ENCODE results near the gene SYTL5. TPM values are rescaled to one million over a fixed set of nuclear protein-coding genes. Genes with fewer than 3 reads are reported as not detected.

The SYTL5 gene
- total RNA-seq, 1 experiment from 2014 or later, result 0.04 TPM

GRCh38 chrX:37993176-37993575, 13.2 kb upstream of the SYTL5 start:
- no peak for DNase-seq
- H2AFZ ChIP-seq (ENCODE audit: low read length), result no peak overlapping the region
- H3K27ac ChIP-seq (ENCODE audit: low read length), result no peak overlapping the region
- no peaks in the 10 kb centered on the region for H3K9me2 ChIP-seq (replicated peaks; ENCODE audit: low read length)
- no peak overlapping the region for H3K4me3 ChIP-seq (ENCODE audit: low read length)
- no peak overlapping the region for H3K9ac ChIP-seq (ENCODE audit: low read length)
- H4K20me1 ChIP-seq (ENCODE audit: low read length), result no peaks in the 10 kb centered on the region
- no peak for ATAC-seq
- no peaks in the 10 kb centered on the region for H3F3A ChIP-seq (ENCODE audit: low read length, unreplicated experiment)
- BruUV-seq (replicated peaks), result no TSS peak
- ChIA-PET CTCF (no interaction called here), POLR2A (ENCODE audit: unreplicated experiment) (interaction anchor here (0.6 kb wide), 1 partner anchor 106 kb away, joined by 4 read pairs; no protein-coding TSS in a partner anchor)
- H3K36me3 ChIP-seq (ENCODE audit: low read depth, low read length), result no peaks in the 10 kb centered on the region
- peaks cover 2% of the 10 kb centered on the region; the same call in 1 of the 2 replicates for H3K4me1 ChIP-seq (ENCODE audit: insufficient read depth, low read length)
- intact Hi-C loops (cut with micrococcal nuclease), result no loop called here
- no peak overlapping the region for H3K4me2 ChIP-seq (ENCODE audit: low read length)
- H3K9me3 ChIP-seq (ENCODE audit: low read length), result no peaks in the 10 kb centered on the region
- H3K79me2 ChIP-seq (ENCODE audit: low read length), result no peaks in the 10 kb centered on the region
- H3K27me3 ChIP-seq (ENCODE audit: low read length), result no peaks in the 10 kb centered on the region
- TF ChIP-seq CTCF (conservative IDR thresholded peaks at IDR 0.05; ENCODE audit: low read depth, low read length) (no peak), EZH2phosphoT487 (IDR thresholded peaks at IDR 0.05; ENCODE audit: borderline replicate concordance, low read length) (no peak), EZH2 (IDR thresholded peaks at IDR 0.05; ENCODE audit: low read length, unreplicated experiment) (no peak)

- no TSS peak for BruUV-seq (replicated peaks)
Observed at GRCh38 chrX:37993837-37994619, 12.3 kb upstream of the SYTL5 start.

GRCh38 chrX:37995428-37995827, 10.9 kb upstream of the SYTL5 start:
- Histone ChIP-seq H4K20me1 (ENCODE audit: low read length) (no peaks in the 10 kb centered on the region), H2AFZ (ENCODE audit: low read length) (no peak overlapping the region), H3K36me3 (ENCODE audit: low read depth, low read length) (no peaks in the 10 kb centered on the region), H3F3A (ENCODE audit: low read length, unreplicated experiment) (no peaks in the 10 kb centered on the region), H3K27ac (ENCODE audit: low read length) (no peak overlapping the region), H3K4me1 (ENCODE audit: insufficient read depth, low read length) (peaks cover 15% of the 10 kb centered on the region), H3K4me2 (ENCODE audit: low read length) (no peak overlapping the region), H3K9me2 (replicated peaks; ENCODE audit: low read length) (no peaks in the 10 kb centered on the region), H3K9ac (ENCODE audit: low read length) (no peak overlapping the region), H3K27me3 (ENCODE audit: low read length) (no peaks in the 10 kb centered on the region), H3K4me3 (ENCODE audit: low read length) (no peak overlapping the region), H3K79me2 (ENCODE audit: low read length) (no peaks in the 10 kb centered on the region), H3K9me3 (ENCODE audit: low read length) (no peaks in the 10 kb centered on the region)
- BruUV-seq (replicated peaks), result no TSS peak
- ChIA-PET CTCF (no interaction called here), POLR2A (ENCODE audit: unreplicated experiment) (no interaction called here)
- ATAC-seq (no peak), DNase-seq (no peak)
- intact Hi-C loops (cut with micrococcal nuclease), result no loop called here
- TF ChIP-seq EZH2phosphoT487 (IDR thresholded peaks at IDR 0.05; ENCODE audit: borderline replicate concordance, low read length), result no peak
- peak; percentile 25; the same call in 1 of the 2 replicates for TF ChIP-seq CTCF (conservative IDR thresholded peaks at IDR 0.05; ENCODE audit: low read depth, low read length)

More at GRCh38 chrX:37993837-37994619, 12.3 kb upstream of the SYTL5 start:
- Histone ChIP-seq H3K4me1 (ENCODE audit: insufficient read depth, low read length) (peaks cover 8% of the 10 kb centered on the region), H3K4me2 (ENCODE audit: low read length) (no peak overlapping the region), H3K9me3 (ENCODE audit: low read length) (no peaks in the 10 kb centered on the region), H2AFZ (ENCODE audit: low read length) (no peak overlapping the region), H3K79me2 (ENCODE audit: low read length) (no peaks in the 10 kb centered on the region), H3K27me3 (ENCODE audit: low read length) (no peaks in the 10 kb centered on the region), H3F3A (ENCODE audit: low read length, unreplicated experiment) (no peaks in the 10 kb centered on the region), H3K9ac (ENCODE audit: low read length) (no peak overlapping the region), H4K20me1 (ENCODE audit: low read length) (no peaks in the 10 kb centered on the region), H3K36me3 (ENCODE audit: low read depth, low read length) (no peaks in the 10 kb centered on the region), H3K27ac (ENCODE audit: low read length) (no peak overlapping the region), H3K4me3 (ENCODE audit: low read length) (no peak overlapping the region), H3K9me2 (replicated peaks; ENCODE audit: low read length) (no peaks in the 10 kb centered on the region)
- ChIA-PET POLR2A (ENCODE audit: unreplicated experiment) (no interaction called here), CTCF (no interaction called here)
- no peak for TF ChIP-seq EZH2phosphoT487 (IDR thresholded peaks at IDR 0.05; ENCODE audit: borderline replicate concordance, low read length)
- ATAC-seq (no peak), DNase-seq (peak; percentile 33)
- intact Hi-C loops (cut with micrococcal nuclease), result no loop called here
